ENCODE data around the gene AUTS2.

Gene AUTS2

DNA sequence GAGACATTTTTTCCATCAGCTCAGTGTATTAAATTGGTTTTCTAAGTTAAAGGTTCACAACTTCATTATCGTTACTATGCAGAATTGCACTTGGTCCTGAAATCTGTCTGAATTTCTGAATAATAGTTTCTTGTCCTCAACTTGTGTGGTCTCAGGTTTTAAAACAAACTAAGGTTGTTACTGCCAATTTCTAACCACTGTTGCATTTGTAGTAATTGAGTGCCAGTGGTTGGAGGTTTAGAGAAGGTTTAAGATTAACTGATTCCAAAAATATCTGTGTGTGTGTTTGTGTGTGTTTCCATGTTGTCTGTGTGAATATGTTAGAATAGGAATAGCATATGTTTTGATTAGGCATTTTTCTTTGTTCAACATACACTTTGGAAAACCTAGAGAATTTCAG lies 395.9 kb downstream of the AUTS2 start:
- no peak for DNase-seq (ENCODE audit: extremely low read depth, low read depth)
- H3K4me3 ChIP-seq (replicated peaks; ENCODE audit: low read depth, low read length), result no peak overlapping the region
- TF ChIP-seq, protein P1, sequence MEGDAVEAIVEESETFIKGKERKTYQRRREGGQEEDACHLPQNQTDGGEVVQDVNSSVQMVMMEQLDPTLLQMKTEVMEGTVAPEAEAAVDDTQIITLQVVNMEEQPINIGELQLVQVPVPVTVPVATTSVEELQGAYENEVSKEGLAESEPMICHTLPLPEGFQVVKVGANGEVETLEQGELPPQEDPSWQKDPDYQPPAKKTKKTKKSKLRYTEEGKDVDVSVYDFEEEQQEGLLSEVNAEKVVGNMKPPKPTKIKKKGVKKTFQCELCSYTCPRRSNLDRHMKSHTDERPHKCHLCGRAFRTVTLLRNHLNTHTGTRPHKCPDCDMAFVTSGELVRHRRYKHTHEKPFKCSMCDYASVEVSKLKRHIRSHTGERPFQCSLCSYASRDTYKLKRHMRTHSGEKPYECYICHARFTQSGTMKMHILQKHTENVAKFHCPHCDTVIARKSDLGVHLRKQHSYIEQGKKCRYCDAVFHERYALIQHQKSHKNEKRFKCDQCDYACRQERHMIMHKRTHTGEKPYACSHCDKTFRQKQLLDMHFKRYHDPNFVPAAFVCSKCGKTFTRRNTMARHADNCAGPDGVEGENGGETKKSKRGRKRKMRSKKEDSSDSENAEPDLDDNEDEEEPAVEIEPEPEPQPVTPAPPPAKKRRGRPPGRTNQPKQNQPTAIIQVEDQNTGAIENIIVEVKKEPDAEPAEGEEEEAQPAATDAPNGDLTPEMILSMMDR (IDR thresholded peaks at IDR 0.05; ENCODE audit: low read depth, low read length, missing control alignments), result no peak

DNA sequence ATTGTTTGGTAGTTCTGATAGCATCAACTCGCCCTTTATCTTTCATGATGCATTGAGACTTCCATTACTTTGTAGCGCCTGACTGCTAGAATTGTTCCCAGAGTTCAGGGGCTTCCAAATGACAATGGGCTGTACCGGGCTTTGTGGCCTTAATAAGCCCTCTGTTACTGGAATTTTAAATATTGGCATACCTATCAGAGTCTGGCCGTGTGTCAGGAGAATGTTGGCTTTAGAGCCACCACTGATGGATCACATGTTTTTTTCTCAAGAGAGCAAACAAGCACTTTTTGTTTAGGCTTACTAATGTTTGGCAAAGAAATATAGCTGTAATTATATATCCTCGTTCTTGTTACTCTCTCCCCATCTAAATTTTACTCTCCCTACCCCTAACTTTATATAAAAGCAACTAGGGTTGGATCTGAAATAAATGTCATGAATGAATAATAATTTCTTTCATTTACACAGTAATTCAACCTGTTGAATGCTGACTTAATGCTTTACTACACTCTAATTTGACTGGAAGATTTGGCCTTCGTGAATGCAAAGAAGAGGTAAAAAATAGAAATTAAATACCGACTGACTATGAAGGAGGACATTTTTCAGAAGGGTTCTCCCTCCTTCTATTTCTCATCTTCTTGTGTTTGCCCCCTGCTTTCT lies 396.7 kb downstream of the AUTS2 start:
- TF ChIP-seq, protein P1 (IDR thresholded peaks at IDR 0.05; ENCODE audit: low read depth, low read length, missing control alignments), result no peak
- no peak overlapping the region for H3K4me3 ChIP-seq (replicated peaks; ENCODE audit: low read depth, low read length)
- no peak for DNase-seq (ENCODE audit: extremely low read depth, low read depth)

DNA sequence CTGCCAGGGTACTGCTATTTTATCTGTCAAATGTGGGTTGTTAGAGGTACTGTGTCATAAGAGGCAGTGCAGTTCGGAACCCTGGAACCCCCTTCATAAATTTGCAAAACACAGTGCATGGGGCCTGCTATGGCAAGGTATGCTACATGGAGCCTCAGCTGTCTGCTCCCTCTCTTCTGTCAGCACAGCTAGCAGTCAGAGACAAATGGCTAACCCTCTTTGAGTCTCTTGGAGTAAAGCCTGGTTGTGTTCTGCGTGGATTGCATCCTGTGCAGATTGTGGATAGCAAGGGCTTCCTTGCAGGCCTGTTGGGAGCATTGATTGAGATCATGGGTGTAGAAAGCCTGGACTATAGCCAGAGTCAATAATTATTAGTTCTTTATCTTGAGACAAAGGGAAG lies 397.8 kb downstream of the AUTS2 start:
- TF ChIP-seq, protein P1 (IDR thresholded peaks at IDR 0.05; ENCODE audit: low read depth, low read length, missing control alignments), result no peak
- DNase-seq (ENCODE audit: extremely low read depth, low read depth), result no peak
- no peak overlapping the region for H3K4me3 ChIP-seq (replicated peaks; ENCODE audit: low read depth, low read length)

DNA sequence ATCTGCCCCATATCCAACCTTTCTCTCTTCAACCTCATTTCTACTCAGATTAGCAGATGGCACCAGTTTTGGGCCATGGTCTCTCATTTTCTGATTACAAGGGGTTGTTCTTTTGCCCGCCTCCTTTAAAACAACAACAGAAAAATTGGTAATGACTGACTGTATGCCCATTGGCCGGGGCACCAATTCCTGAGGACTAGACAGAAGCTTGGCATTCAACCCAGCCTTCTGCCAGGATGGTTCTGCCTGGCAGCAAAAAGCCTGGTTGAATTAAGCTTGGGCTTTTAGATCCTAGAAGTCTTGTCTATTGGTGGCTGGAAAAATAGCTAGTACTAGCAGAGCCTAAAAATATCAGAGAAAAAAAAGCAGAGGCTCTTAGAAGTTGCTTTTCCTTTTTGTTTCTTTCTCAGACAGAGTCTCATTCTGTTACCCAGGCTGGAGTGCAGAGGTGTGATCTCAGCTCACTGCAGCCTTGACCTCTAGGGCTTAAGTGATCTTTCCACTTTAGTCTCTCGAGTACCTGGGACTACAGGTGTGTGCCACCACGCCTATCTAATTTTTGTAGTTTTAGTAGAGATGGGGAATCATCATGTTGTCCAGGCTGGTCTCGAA lies 402.6 kb downstream of the AUTS2 start:
- no peak for DNase-seq (ENCODE audit: extremely low read depth, low read depth)
- TF ChIP-seq, protein P1 (IDR thresholded peaks at IDR 0.05; ENCODE audit: low read depth, low read length, missing control alignments), result no peak
- no peak overlapping the region for H3K4me3 ChIP-seq (replicated peaks; ENCODE audit: low read depth, low read length)

DNA sequence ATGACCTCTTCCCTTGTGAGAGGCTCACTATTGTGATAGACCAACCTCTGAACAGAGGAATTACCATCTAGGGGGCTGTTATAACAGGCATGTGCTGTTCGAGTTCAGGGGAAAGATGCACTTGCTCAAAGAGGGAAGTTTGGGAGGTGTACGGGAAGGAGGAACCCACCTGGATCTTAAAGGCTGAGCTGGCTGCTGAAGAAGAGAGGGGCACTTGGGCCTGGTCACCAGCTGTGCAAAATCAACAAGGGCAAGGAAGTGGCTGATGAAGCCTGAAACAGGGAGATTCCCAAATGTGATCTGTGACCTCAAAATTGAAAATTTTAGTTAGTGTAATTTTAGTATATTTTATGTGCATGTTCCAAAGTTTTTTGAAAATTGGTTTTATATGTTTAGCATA lies 407.2 kb downstream of the AUTS2 start:
- no peak for DNase-seq (ENCODE audit: extremely low read depth, low read depth)
- no peak overlapping the region for H3K4me3 ChIP-seq (replicated peaks; ENCODE audit: low read depth, low read length)
- TF ChIP-seq, protein P1 (IDR thresholded peaks at IDR 0.05; ENCODE audit: low read depth, low read length, missing control alignments), result no peak

DNA sequence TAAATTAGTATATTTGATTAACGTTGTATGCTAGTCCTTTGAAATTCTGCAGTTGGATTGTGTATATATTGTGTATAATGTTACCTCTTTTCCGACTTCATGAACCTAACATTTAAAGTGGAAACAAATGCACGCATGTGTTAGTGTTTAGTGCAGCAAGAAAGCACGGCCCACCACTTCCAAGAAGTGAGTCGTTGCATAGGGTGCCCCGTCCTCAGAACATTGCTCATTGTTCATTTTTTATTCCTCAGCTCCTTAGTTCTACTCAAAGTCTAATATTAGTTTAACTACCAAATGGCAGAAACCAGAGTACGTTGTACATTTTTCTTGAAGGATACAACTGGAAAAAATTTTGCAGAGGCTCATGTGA lies 407.6 kb downstream of the AUTS2 start:
- no peak for DNase-seq (ENCODE audit: extremely low read depth, low read depth)
- TF ChIP-seq, protein P1 (IDR thresholded peaks at IDR 0.05; ENCODE audit: low read depth, low read length, missing control alignments), result no peak
- H3K4me3 ChIP-seq (replicated peaks; ENCODE audit: low read depth, low read length), result no peak overlapping the region

Measured in HFF-Myc (cell line).